Putamen (tissue), 1 donor: ENCODE results near the gene GDA.

Source experiments
- DNase-seq: peaks from one replicate; pipeline ENCODE4 v3.0.0-alpha.2; 2016; ENCODE audit warnings: low spot score

GDA gene

DNA sequence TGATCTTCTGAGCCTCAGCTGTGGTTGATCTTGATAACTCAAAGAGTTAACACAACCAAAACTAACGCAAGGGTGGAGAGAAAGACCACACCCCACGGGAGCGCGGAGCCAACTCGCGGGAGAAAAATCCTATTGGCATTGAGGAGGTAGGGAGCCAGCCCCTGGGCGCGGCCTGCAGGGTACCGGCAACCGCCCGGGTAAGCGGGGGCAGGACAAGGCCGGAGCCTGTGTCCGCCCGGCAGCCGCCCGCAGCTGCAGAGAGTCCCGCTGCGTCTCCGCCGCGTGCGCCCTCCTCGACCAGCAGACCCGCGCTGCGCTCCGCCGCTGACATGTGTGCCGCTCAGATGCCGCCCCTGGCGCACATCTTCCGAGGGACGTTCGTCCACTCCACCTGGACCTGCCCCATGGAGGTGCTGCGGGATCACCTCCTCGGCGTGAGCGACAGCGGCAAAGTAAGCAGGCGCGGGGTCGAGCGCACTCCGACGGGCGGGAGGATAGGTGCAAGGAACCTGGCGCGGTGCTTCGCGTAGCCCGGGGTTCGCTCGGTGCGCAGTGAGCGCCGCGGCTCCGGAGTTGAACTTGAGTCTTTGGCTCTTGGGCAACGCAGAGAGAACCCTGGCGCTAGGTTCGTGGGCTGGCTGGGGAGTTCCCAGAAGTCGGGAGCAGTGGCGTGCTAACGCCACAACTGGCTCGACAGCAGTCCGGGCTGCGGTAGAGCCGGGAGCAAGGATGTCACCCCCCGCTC, at the start of gene GDA:
GDA (plus strand) TSS at position 210 of the 745 bp plus-strand sequence; CDS start at position 330, 120 bp downstream.
- no peak for DNase-seq

DNA sequence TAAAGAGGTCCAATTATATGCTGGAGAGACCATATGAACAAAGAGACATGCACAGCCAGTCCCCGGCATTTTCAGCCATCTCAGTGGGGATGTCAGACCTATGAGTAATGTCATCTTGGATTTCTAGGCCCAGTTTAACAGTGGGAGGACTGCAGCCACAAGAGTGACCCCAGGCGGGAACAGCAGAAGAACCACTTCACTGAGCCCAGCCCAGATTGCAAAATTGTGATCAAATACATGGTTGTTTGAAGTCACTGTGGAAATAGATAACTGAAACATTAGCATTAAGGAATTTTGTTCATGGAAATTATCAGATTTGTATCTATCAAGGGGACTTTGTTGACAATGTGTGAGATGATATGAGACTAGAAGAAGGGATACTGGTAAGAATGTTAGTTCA, 46.7 kb upstream of the GDA start:
- no peak for DNase-seq

DNA sequence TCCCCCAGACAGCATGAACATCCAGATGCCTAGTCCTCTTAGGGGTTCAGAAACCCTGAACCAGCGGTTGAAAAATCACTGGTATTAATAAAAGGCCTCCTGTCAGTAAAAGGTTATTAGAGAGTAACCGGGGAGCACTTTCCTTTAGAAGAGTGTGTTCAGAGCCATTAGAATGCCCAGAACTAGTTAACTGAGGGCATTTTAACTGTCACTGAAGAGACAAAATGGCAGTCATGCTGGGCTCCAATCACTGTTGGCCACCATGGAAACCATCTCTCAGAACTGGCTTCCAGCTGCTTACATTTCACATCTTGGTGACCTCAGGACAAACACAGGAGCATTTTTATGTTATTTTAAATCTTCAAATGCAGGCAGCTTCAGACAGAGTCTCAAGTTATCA, 36.2 kb upstream of the GDA start:
- no peak for DNase-seq

DNA sequence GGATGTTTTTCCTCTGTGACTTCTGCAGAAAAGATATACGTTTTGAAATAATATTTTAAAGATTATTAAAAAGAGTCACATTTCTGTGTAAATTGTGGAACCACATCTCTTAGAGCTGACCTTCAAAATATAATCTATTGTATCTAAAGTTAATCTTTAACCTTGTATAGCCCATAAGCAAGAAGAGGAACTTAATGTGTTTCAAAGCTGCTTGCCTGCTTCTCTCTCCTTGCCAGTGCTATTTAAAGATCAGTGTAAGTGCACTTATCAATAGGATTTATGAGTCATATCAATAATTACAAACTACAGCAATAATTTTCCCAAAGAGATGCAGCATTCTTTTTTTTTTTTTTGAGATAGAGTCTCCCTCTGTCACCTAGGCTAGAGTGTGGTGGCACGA, 29.4 kb upstream of the GDA start:
- no peak for DNase-seq

DNA sequence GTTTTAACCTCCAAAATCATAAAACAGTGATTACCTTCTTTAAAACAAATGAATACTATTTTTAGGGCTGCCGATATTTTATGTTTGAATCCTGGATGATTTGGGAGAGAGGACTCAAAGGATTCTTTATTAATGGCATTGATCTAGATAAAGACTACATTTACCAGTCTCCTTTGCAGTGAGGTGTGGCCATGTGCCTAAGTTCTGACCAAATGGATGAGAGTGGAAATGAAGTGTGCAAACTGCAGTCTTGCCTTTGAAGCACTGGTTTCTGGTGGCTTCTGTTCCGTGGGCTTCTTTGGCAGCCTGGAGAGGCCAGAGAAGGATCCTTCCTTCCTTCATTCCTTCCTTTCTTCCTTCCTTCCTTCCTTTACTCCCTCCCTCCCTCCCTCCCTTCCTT, 24.3 kb upstream of the GDA start:
- DNase-seq = no peak

DNA sequence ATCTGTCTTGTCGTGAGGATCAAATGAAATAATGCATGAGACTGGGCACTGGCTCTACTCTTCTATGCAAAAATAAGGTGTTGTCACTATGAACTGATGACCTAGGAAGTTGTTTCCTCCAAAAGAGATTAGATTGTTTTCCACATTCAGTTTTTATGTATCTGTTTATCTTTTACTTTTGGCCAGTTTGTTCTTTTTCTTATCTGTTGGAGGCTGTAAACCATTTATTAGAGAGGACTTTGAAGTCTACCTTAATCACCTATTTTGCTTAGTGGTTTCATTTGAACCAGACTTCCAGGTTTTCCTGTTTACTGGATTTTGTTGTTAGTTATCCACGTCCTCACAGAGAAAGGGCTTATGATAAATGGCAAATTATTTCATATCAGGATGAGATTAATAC, 21.5 kb upstream of the GDA start:
- no peak for DNase-seq

DNA sequence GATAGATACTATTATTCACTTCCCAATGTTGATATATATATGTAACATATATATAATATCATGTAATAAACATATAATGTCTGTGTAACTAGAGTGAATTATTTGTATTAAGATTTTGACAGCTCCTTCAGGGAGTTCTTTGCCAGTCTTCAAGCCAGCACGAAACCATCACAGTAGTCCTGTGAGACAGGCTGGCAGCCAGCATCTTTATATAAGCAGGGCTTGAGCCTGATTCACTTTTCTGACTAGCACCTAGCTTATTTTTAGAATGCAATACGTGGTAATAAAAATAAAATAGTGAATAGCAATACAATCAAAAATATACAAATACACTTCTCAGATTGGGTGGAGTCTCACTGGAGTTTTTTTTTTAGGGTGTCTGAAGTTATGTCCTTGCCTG, 20.7 kb upstream of the GDA start:
- no peak for DNase-seq

DNA sequence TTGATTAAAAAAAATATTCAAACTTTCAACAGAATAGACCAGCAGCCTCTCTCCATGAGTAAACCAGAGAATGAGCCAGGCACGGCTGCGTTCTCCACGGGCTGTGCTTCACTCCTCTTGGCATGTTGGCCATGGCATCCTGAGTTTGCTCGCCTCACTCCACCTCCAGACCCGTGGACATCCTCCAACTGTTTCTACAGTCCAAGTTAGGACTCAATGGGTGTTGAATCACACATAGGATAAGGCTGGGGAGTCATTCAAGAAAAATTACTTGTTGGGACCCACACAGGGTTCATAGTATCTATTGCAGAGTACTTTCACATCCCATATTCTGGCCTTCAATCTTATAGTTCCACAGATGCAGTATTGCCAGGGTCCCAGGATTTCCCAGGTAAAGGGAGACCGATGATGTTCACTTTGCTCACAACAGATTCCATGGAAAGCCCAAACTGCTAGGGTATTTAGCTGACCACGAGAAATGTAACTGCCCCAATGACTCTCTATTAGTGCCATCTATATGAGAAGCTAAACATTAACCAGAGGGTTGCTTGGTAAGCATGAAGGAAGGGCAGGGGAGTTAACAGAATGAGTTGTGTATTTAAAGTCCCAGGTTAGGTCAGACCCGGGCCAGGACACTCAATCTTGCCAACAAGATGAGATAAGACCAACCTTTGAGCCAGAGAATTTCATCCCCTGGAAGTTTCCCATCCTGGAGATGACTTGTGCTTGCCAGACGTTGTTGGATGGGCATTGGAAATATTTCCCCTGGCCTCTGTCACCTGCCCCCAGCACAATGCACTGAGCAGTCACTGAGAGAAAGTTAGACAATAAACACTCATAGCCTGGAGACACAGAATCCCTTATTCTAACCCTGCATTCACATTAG, 19.7 kb upstream of the GDA start:
- no peak for DNase-seq

DNA sequence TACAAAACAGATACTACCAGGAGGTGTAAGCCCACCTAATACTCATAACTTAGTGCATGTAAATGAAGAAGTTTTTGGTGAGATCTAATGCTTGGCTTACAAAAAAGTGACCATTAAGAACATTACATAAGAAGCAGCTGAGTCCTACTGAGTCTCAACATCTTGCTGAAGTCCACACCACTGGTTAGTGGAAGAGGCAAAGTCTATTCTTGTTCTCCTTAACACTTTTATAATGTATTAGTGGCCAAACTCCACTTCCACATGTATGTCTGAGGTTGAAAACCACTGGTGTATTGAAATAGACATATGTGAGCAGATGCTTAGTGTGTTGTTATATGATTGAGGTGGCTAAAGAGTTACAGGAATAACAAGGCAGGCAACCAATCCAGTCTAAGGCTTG, 18.9 kb upstream of the GDA start:
- no peak for DNase-seq

DNA sequence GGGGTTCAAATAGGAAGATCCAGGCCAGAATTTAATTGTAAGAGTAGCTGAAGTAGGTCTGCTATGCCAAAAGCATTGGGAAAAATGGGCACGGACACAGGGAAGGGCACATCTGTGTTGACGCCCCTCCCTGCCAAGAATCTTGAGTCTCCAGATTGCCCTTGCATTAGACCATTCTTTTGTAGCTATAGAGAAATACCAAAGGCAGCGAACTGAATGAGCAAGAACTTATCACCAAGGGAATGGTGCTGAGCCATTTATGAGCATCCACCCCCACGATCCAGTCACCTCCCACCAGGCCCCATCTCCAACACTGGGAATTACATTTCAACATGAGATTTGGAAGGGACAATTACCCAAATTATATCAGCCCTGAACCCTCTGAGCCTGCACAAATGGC, 18.0 kb upstream of the GDA start:
- DNase-seq = no peak

DNA sequence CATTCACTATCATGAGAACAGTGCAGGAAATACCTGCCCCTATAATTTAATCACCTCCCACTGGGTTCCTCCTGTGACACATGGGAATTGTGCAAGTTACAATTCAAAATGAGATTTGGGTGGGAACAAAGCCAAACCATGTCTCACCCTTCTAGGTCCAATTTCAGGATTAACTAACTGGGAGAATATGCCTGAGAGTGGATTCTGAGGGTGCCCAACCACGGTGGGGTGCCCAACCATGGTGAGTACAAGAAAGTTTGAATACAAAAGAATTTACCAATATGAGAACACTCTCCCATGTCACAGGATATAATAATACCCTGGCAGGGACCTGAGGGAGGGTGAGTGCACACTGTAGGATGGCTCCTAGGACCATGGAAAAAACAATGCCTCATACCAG, 17.2 kb upstream of the GDA start:
- no peak for DNase-seq

DNA sequence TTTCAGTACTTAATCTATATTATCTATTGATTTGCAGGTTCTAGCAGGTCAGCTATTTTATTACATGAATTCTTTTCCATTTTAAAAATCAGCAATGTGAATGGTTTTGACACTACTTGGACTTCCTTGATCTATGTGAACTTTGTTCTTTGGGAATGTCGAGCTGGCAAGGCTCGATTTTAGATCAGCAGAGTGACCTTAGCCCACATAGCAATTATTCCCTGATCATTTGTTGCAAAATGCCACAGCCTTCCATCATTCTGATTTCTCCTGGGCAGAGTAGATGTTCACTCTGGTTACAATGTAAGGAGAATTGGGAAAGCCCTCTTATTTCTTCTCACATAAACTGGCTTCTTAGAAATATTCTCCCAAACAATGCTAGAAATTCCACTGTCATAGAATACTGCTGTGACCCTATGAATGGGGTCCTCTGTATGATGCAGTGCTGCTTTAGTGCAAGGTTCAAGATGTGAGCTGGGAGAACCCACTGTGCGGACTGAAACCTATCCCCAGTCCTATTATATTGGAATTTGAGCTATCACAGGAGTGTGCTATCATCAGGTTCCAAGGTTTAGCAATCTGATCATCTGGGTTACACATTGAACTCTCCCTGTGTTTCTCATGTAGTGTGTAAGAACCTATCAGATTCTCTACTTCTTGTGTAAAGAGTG, 15.7 kb upstream of the GDA start:
- no peak for DNase-seq

DNA sequence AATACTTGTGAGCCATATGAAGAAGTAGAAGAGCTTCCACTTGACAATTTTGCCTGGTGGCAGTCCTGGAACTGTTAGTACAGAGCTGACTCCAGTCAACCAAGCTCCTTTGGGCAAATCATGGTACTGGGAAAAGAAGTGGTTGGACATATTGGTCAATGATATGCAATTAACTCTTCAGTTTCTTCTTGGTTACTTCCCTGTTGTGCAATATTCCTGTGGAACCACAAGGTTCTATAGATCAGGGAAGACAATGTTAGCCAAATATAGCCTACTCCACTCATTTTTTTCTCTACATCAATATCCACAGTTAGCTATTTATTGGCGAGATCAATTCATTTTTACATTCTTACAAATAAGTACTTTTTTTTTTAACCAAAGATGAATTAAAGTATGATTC, 14.4 kb upstream of the GDA start:
- no peak for DNase-seq

DNA sequence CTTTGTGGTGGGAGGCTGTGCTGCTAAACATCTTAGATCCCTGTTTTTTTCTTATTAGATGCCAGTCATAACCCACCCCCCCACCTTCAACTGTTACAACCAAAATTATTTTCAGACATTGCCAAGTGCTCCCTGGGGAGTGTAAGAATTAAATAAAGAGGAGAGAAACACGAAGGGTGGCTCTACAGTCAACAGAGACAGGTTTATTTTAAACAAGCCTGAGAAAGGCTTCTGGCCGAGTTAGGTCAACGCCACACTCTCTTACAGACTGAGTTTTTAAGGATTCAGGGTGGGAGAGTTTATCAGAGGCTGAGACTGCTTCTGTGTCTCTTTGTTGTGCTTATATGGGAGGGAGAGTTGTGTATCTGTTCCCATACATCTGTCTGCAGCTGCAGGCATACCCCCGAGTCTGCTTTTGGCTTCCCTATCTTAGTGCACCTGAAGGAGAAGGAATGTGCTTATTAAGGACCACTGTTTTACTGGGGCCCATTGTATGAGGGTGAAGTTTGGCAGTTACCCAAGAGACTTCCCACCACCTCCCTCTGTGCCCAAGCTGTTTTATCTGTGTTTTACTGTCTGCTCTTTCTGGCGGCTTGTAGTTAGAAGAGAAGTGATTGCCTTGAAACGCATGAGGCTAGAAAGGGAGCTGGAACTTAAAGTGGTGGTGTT, 11.4 kb upstream of the GDA start:
- no peak for DNase-seq

DNA sequence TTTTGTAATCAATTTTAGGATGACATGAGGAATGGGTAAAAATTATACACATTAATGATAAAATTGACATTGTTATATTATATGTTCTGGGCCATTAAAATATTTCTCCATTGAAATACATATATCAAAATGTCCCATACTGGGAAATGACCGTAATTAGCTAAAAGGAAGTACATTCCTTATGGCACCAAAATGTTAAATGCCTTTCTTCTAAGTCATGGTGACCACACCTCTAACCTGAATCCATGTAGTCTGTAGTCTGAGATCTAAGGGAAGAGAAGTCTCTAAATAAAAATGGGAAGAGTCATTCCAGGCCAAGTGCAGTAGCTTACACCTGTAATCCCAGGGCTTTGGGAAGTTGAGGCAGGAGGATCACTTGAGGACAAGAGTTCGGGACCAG, 10.0 kb upstream of the GDA start:
- no peak for DNase-seq

DNA sequence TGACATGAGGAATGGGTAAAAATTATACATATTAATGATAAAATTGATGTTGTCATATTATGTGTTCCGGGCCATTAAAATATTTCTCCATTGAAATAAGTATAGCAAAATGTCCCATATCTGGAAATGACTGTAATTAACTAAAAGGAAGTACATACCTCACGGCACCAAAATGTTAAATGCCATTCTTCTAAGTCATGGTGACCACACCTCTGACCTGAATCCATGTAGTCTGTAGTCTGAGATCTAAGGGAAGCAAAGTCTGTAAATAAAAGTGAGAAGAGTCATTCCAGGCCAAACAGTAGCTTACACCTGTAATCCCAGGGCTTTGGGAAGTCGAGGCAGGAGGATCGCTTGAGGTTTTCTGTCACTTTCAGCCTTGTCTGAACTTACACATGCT, 8.7 kb upstream of the GDA start:
- no peak for DNase-seq

DNA sequence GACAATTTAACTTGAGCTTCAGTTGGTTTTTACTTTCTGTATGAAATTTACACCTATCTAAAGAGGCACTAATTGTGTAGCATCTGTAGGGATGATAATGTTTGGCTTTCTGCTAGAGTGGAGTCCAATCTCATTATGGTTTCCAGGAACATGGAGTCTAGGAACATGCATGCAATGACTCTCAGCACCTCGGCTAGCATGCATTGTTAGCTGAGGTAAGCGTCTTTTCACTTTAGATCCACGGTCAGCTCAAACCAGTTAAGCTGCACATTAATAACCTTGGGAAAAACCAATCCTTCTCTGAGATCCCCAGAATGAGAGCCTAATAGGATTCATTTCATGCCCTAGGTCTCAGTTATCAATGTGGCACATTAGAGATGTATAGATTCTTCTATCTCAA, 7.8 kb upstream of the GDA start:
- no peak for DNase-seq

DNA sequence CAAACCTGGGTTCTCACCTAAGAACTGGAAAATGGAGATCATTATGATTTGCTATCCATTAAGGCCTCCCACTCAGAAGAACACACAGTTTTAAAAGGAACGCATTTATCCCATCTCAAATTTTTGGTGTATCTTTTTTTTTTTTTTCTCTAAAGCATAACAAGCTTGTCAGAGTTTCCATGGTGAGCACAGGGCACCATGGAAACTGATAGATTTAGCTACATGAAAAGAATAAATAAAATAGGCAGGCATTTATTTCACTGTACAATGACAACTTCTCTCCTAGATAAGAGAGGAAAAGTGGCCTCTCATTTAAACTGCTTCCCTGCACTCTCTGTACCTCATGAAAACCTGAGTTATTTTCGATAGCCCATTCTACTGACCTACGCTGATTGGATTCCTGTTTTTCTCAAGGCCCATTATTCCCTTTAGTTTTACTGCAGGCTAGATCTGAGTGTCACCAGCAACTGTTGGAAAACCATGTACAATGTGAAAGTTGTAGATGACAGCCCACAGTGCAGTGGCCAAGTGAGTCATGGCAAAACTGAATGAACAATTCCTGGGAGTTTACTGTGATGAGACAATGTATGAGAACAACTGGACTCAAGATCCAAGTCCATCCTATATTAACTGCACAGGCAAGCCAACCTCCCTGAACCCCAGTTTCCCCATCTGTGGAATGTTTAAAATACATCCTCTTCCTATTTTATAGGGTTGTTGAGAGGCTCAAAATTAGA, 4.3 kb upstream of the GDA start:
- no peak for DNase-seq

DNA sequence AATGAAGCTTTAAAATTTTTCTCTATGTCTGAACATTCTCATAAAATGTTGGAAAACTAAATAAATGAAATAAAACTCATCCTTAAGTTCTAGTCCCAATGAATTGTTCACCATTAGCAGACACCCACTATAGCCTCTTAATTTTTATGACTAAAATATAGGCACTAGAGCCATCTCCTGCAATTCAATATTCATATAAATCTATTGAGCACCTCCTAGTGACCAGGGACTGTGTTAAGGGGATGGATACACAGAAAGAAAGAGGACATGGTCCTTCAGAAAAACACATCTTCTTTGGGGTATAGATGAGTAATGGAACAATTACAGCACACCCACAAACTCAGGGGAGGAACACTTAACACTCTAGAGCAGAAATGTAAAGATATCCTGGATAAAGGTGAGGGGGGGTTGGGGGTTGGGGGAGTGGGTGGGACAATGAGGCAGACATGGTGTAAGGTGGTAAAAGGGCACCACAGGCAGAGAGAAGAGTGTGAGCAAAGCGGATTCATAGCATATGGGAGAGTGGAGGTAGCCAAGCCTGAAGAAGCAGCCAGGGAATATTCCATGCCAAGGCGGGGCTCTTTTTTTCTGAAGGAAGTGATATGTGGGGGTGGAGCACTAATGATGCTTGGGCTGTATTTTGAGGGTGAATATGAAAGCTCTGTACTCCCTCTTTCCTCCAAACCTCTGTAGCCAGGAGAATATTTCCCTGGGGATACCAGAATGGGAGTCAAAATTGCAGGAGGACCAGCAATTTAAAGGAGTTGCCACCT, 3.3 kb upstream of the GDA start:
- no peak for DNase-seq

DNA sequence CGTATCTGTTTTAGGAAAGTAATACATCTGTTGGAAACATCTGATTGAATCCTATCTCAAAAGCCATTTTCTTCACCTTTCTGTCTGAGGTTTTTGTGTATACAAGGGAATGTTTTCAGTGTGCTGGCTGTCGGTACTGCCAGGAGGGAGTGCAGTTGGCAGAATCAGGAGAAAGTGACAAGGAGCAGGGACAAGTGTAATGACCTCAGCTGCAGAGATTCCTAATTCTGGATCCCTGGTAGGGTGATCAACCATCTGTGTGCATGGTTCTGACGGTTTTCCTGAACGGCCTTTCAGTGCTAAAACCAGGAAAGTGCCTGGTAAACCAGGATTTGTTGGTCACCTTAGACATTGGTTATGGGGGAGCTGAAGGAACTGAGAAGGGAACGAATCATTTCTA, 1.6 kb upstream of the GDA start:
- no peak for DNase-seq

DNA sequence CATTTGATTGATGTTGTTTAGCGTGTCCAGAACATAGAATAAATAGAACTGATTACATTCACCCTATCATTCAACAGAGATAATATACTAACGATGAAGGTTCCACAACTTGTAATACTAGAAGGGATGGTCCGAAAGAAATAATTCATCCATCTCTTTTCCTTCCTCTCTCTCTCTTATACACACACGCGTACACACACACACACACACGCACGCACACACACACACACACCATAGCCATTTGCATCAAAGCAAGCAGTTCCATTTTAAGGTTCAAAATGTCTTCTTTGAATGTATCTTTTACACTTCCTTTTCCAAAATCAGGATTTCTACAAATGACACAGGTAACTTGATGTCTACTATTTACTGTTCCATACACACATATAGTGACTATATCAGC, 887 bp downstream of the GDA start:
- no peak for DNase-seq
